ENCODE measurements around the gene THSD4. TPM values are rescaled to one million over a fixed set of nuclear protein-coding genes. Genes with fewer than 3 reads are reported as not detected.
A peak's percentile ranks its signal among the peaks of the same experiment; 100 is the strongest.

The THSD4 gene
- total RNA-seq, 1 donor from 2014 or later, result 2.5 TPM

DNA sequence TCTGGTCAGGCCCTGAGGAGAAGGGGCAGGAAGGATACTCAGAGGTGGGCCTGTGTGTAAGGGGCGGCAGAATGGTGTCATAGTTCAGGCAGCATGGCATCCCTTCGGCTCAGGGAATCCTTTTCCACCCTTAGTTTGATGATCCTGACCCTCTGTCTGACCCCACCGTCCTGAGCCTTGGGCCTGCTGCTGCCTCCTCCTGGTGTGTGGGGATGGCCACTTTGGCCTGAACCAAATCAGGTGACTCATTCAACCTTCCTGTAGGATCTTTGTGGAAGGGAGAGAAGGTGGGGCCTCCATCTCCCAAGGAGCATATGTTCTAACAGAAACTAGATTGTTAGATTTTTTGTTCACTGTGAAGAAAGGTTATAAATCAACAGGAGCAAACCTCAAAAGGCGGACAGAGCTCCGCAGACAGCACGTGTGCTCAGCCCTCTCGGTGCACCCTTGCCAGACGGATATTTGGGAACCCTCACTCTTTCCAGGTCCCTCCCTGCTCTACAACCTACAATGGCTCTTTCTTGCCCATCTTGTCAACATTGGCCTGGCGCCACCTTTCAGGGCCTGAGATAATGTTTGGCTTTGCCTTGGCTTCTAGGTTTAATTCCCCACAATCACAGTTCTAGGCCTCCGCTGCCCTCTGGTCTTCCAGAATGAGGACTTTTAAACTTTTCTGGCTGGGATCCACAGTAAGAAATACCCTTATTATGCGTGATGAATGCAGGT lies 21.7 kb downstream of the THSD4 start:
- no peak for FAIRE-seq
- peaks cover 30% of the 10 kb centered on the region for H3K4me1 ChIP-seq (ENCODE audit: insufficient read depth, low read length)
- peak overlapping the region; percentile 72 for H2AFZ ChIP-seq (ENCODE audit: low read depth, low read length)
- Mint-ChIP-seq H3K27me3 (ENCODE audit: low read depth, unreplicated experiment) (no peaks in the 10 kb centered on the region), H3K27ac (ENCODE audit: unreplicated experiment) (peak overlapping the region; percentile 84), H3K4me1 (ENCODE audit: low read depth, unreplicated experiment) (peaks cover 16% of the 10 kb centered on the region), H3K9me3 (ENCODE audit: unreplicated experiment) (no peaks in the 10 kb centered on the region), H3K4me3 (ENCODE audit: unreplicated experiment) (no peak overlapping the region), H3K36me3 (ENCODE audit: low read depth, unreplicated experiment) (no peaks in the 10 kb centered on the region)
- peak; percentile 36 for DNase-seq (ENCODE audit: low read depth)
- H3K9ac ChIP-seq (ENCODE audit: low read length), result peak overlapping the region; percentile 48
- H4K20me1 ChIP-seq (ENCODE audit: insufficient read depth, low read length), result no peaks in the 10 kb centered on the region
- H3K4me3 ChIP-seq (ENCODE audit: insufficient read depth, low read depth, low read length), result no peak overlapping the region
- no peaks in the 10 kb centered on the region for H3K9me3 ChIP-seq (ENCODE audit: insufficient read depth, low read depth, low read length)
- no peaks in the 10 kb centered on the region for H3K27me3 ChIP-seq (ENCODE audit: insufficient read depth, low read length)
- H3K36me3 ChIP-seq (ENCODE audit: insufficient read depth, low read length), result no peaks in the 10 kb centered on the region
- peaks cover 2% of the 10 kb centered on the region for H3K79me2 ChIP-seq (ENCODE audit: insufficient read depth, low read length)
- TF ChIP-seq EZH2 (IDR thresholded peaks at IDR 0.05; ENCODE audit: insufficient read depth, low read length), result no peak
- TF ChIP-seq, protein P1, sequence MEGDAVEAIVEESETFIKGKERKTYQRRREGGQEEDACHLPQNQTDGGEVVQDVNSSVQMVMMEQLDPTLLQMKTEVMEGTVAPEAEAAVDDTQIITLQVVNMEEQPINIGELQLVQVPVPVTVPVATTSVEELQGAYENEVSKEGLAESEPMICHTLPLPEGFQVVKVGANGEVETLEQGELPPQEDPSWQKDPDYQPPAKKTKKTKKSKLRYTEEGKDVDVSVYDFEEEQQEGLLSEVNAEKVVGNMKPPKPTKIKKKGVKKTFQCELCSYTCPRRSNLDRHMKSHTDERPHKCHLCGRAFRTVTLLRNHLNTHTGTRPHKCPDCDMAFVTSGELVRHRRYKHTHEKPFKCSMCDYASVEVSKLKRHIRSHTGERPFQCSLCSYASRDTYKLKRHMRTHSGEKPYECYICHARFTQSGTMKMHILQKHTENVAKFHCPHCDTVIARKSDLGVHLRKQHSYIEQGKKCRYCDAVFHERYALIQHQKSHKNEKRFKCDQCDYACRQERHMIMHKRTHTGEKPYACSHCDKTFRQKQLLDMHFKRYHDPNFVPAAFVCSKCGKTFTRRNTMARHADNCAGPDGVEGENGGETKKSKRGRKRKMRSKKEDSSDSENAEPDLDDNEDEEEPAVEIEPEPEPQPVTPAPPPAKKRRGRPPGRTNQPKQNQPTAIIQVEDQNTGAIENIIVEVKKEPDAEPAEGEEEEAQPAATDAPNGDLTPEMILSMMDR (IDR thresholded peaks at IDR 0.05; ENCODE audit: insufficient read depth, low read depth, low read length), result peak; percentile 10
- peak overlapping the region; percentile 73 for H3K27ac ChIP-seq (ENCODE audit: low read depth, low read length)
- H3K4me2 ChIP-seq (ENCODE audit: low read length), result peak overlapping the region; percentile 66

GRCh38 chr15:71138473-71138872 lies 23.2 kb downstream of the THSD4 start:
- Mint-ChIP-seq H3K4me3 (ENCODE audit: unreplicated experiment) (no peak overlapping the region), H3K36me3 (ENCODE audit: low read depth, unreplicated experiment) (no peaks in the 10 kb centered on the region), H3K27me3 (ENCODE audit: low read depth, unreplicated experiment) (no peaks in the 10 kb centered on the region), H3K27ac (ENCODE audit: unreplicated experiment) (no peak overlapping the region), H3K9me3 (ENCODE audit: unreplicated experiment) (no peaks in the 10 kb centered on the region), H3K4me1 (ENCODE audit: low read depth, unreplicated experiment) (peaks cover 14% of the 10 kb centered on the region)
- no peak for FAIRE-seq
- Histone ChIP-seq H3K4me3 (ENCODE audit: insufficient read depth, low read depth, low read length) (no peak overlapping the region), H3K79me2 (ENCODE audit: insufficient read depth, low read length) (no peaks in the 10 kb centered on the region), H3K27ac (ENCODE audit: low read depth, low read length) (no peak overlapping the region), H3K36me3 (ENCODE audit: insufficient read depth, low read length) (no peaks in the 10 kb centered on the region), H3K27me3 (ENCODE audit: insufficient read depth, low read length) (no peaks in the 10 kb centered on the region), H3K4me2 (ENCODE audit: low read length) (no peak overlapping the region), H4K20me1 (ENCODE audit: insufficient read depth, low read length) (no peaks in the 10 kb centered on the region), H3K4me1 (ENCODE audit: insufficient read depth, low read length) (peaks cover 21% of the 10 kb centered on the region), H3K9ac (ENCODE audit: low read length) (no peak overlapping the region), H2AFZ (ENCODE audit: low read depth, low read length) (no peak overlapping the region), H3K9me3 (ENCODE audit: insufficient read depth, low read depth, low read length) (no peaks in the 10 kb centered on the region)
- no peak for DNase-seq (ENCODE audit: low read depth)
- TF ChIP-seq, protein P1 (IDR thresholded peaks at IDR 0.05; ENCODE audit: insufficient read depth, low read depth, low read length), result no peak
- TF ChIP-seq EZH2 (IDR thresholded peaks at IDR 0.05; ENCODE audit: insufficient read depth, low read length), result no peak

GRCh38 chr15:71139241-71139640 lies 24.0 kb downstream of the THSD4 start:
- TF ChIP-seq, protein P1 (IDR thresholded peaks at IDR 0.05; ENCODE audit: insufficient read depth, low read depth, low read length), result no peak
- no peak for TF ChIP-seq EZH2 (IDR thresholded peaks at IDR 0.05; ENCODE audit: insufficient read depth, low read length)

More at GRCh38 chr15:71139241-71139640, 24.0 kb downstream of the THSD4 start:
- Histone ChIP-seq H3K9ac (ENCODE audit: low read length) (no peak overlapping the region), H3K79me2 (ENCODE audit: insufficient read depth, low read length) (no peaks in the 10 kb centered on the region), H3K27me3 (ENCODE audit: insufficient read depth, low read length) (no peaks in the 10 kb centered on the region), H3K4me3 (ENCODE audit: insufficient read depth, low read depth, low read length) (no peak overlapping the region), H2AFZ (ENCODE audit: low read depth, low read length) (no peak overlapping the region), H4K20me1 (ENCODE audit: insufficient read depth, low read length) (no peaks in the 10 kb centered on the region), H3K4me2 (ENCODE audit: low read length) (no peak overlapping the region), H3K4me1 (ENCODE audit: insufficient read depth, low read length) (peaks cover 17% of the 10 kb centered on the region), H3K9me3 (ENCODE audit: insufficient read depth, low read depth, low read length) (no peaks in the 10 kb centered on the region), H3K36me3 (ENCODE audit: insufficient read depth, low read length) (no peaks in the 10 kb centered on the region), H3K27ac (ENCODE audit: low read depth, low read length) (no peak overlapping the region)
- DNase-seq (ENCODE audit: low read depth), result no peak
- H3K27ac Mint-ChIP-seq (ENCODE audit: unreplicated experiment), result no peak overlapping the region
- H3K4me1 Mint-ChIP-seq (ENCODE audit: low read depth, unreplicated experiment), result peaks cover 12% of the 10 kb centered on the region
- no peak overlapping the region for H3K4me3 Mint-ChIP-seq (ENCODE audit: unreplicated experiment)
- H3K27me3 Mint-ChIP-seq (ENCODE audit: low read depth, unreplicated experiment), result no peaks in the 10 kb centered on the region
- no peak for FAIRE-seq
- H3K36me3 Mint-ChIP-seq (ENCODE audit: low read depth, unreplicated experiment), result no peaks in the 10 kb centered on the region
- H3K9me3 Mint-ChIP-seq (ENCODE audit: unreplicated experiment), result no peaks in the 10 kb centered on the region
